Neural cell (in vitro differentiated cells): Measurements from ENCODE around the gene OR8B2. TPM values are rescaled to one million over a fixed set of nuclear protein-coding genes. Genes with fewer than 3 reads are reported as not detected.
"Not testable (repeated sequence)": the region's sequence is repeated elsewhere in the genome, so short reads cannot be mapped to it uniquely, and the experiment has no call there.

Experiments
- H2AFZ ChIP-seq: fragments of 200-600, 300-800 bp; sonication (generic), shearing (Covaris generic); 2 replicates; pipeline ENCODE4 v1.6.0; 2014; ENCODE audit warnings: low read depth, mild to moderate bottlenecking, antibody characterized with exemption, low read length, moderate library complexity
- H3F3A ChIP-seq: fragments of 200-600 bp; shearing (Covaris generic); 2 replicates; pipeline ENCODE4 v1.6.1; 2016; ENCODE audit warnings: mild to moderate bottlenecking, moderate library complexity, mixed read lengths, antibody characterized with exemption, low read length; ENCODE audit not compliant: insufficient read depth, poor library complexity, severe bottlenecking
- H3K27ac ChIP-seq: fragments of 200-600, 300-800 bp; sonication (generic), shearing (Covaris generic); 2 replicates; pipeline ENCODE4 v1.5.1; 2014; ENCODE audit warnings: mild to moderate bottlenecking, low read length, moderate library complexity
- H3K27me3 ChIP-seq: fragments of 300-800, 200-600 bp; sonication (generic), shearing (Covaris generic); 2 replicates; pipeline ENCODE4 v1.6.0; 2014; ENCODE audit warnings: mild to moderate bottlenecking, low read depth, low read length, moderate library complexity; ENCODE audit not compliant: insufficient read depth
- H3K36me3 ChIP-seq: fragments of 300-800, 200-600 bp; sonication (generic), shearing (Covaris generic); 2 replicates; pipeline ENCODE4 v1.5.1; 2014; ENCODE audit warnings: mild to moderate bottlenecking, antibody characterized with exemption, low read length, moderate library complexity; ENCODE audit not compliant: insufficient read depth
- H3K4me2 ChIP-seq: fragments of 300-800, 200-600 bp; sonication (generic), shearing (Covaris generic); 2 replicates; pipeline ENCODE4 v1.6.0; 2014; ENCODE audit warnings: mild to moderate bottlenecking, low read length
- H3K4me3 ChIP-seq: fragments of 300-800, 200-600 bp; sonication (generic), shearing (Covaris generic); 2 replicates; pipeline ENCODE4 v1.5.1; 2014; ENCODE audit warnings: mild to moderate bottlenecking, low read length, moderate library complexity
- H3K79me2 ChIP-seq: fragments of 200-600 bp; shearing (Covaris generic); replicated peaks from 2 replicates; pipeline ENCODE4 v1.6.0; 2014; ENCODE audit warnings: mild to moderate bottlenecking, low read length, moderate library complexity; ENCODE audit not compliant: insufficient read depth
- H3K9ac ChIP-seq: fragments of 300-800, 200-600 bp; sonication (generic), shearing (Covaris generic); 2 replicates; pipeline ENCODE4 v1.6.1; 2016; ENCODE audit warnings: mild to moderate bottlenecking, low read length, mixed read lengths
- H3K9me2 ChIP-seq: fragments of 200-600 bp; shearing (Covaris generic); 2 replicates; pipeline ENCODE4 v1.6.1; 2016; ENCODE audit warnings: mild to moderate bottlenecking, low read length, mixed read lengths; ENCODE audit not compliant: insufficient read depth
- H3K9me3 ChIP-seq: fragments of 200-600, 300-800 bp; sonication (generic), shearing (Covaris generic); 2 replicates; pipeline ENCODE4 v1.6.1; 2016; ENCODE audit warnings: mild to moderate bottlenecking, mixed run types, low read length, moderate library complexity, mixed read lengths
- H4K20me1 ChIP-seq: fragments of 200-600 bp; shearing (Covaris generic); 2 replicates; pipeline ENCODE4 v1.6.1; 2016; ENCODE audit warnings: mild to moderate bottlenecking, mixed run types; ENCODE audit not compliant: insufficient read depth
- EP300 ChIP-seq: fragments of 450-650 bp; conservative IDR thresholded peaks from 2 replicates; pipeline ENCODE4 v1.6.1; 2014; ENCODE audit warnings: antibody characterized with exemption, mild to moderate bottlenecking, moderate library complexity; ENCODE audit not compliant: poor library complexity, severe bottlenecking
- EZH2 ChIP-seq: fragments of 200-600, 300-800 bp; shearing (Covaris generic), sonication (generic); IDR thresholded peaks from 2 replicates; pipeline ENCODE4 v1.6.1; 2014; ENCODE audit warnings: antibody characterized with exemption, low read length, borderline replicate concordance, mild to moderate bottlenecking; ENCODE audit not compliant: insufficient read depth, poor library complexity, severe bottlenecking
- MXI1 ChIP-seq: fragments of 450-650 bp; conservative IDR thresholded peaks from 2 replicates; pipeline ENCODE4 v1.6.1; 2014; ENCODE audit warnings: antibody characterized with exemption, mild to moderate bottlenecking; ENCODE audit not compliant: poor library complexity, severe bottlenecking
- POLR2AphosphoS5 ChIP-seq: IDR thresholded peaks from 2 replicates; pipeline ENCODE4 v1.6.1; 2012
- RAD21 ChIP-seq: fragments of 450-650 bp; conservative IDR thresholded peaks from 2 replicates; pipeline ENCODE4 v1.6.1; 2014; ENCODE audit warnings: antibody characterized with exemption, mild to moderate bottlenecking, moderate library complexity
- SMC3 ChIP-seq: fragments of 450-650 bp; conservative IDR thresholded peaks from 2 replicates; pipeline ENCODE4 v1.6.1; 2014; ENCODE audit warnings: antibody characterized with exemption, mild to moderate bottlenecking, moderate library complexity; ENCODE audit not compliant: poor library complexity
- TAF1 ChIP-seq: IDR thresholded peaks from 2 replicates; pipeline ENCODE4 v1.6.1; 2012; ENCODE audit warnings: low read depth
- polyA plus RNA-seq: library from polyadenylated mRNA; depleted of rRNA; stranded (reverse); fragments of >200 nt; gene quantifications from 2 replicates; pipeline ENCODE4 v1.2.3, GENCODE V29; 2014
- TF ChIP-seq, protein P1 (sequence below): fragments of 450-650 bp; IDR thresholded peaks from 2 replicates; pipeline ENCODE4 v1.5.1; 2014; ENCODE audit warnings: antibody characterized with exemption, mild to moderate bottlenecking, moderate library complexity; ENCODE audit not compliant: poor library complexity, severe bottlenecking
- TF ChIP-seq, protein P2 (sequence below): IDR thresholded peaks from 2 replicates; pipeline ENCODE4 v1.6.1; 2012; ENCODE audit warnings: borderline replicate concordance

Gene OR8B2
- polyA plus RNA-seq, 1 donor from 2014 or later: not detected

DNA sequence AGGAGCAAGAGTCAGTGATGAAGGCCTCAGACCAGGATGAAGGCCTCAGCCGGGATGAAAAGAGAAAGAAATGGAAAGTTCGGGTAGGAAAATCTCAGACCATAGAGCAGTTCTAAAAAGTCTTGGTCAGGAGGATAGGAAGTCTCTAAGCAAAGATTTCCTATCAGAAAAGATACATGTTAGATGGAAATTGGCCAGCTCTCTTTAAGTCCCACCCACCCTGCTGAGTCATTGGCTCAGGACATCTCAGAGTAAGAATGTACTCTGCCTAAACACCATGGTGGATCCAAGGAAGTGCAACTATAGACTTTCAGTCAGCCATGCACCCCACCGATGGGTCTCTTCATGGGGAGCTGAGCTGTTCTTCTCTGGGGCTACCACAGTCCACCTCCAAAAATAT, 10.1 kb upstream of the OR8B2 start:
- no peaks in the 10 kb centered on the region for H3K27me3 ChIP-seq
- H3K4me3 ChIP-seq: no peak overlapping the region
- H3K4me2 ChIP-seq: no peak overlapping the region
- no peaks in the 10 kb centered on the region for H3K9me2 ChIP-seq
- H2AFZ ChIP-seq: no peak overlapping the region
- no peak overlapping the region for H3K9ac ChIP-seq
- H3K9me3 ChIP-seq: no peaks in the 10 kb centered on the region
- H4K20me1 ChIP-seq: no peaks in the 10 kb centered on the region
- no peaks in the 10 kb centered on the region for H3F3A ChIP-seq
- H3K79me2 ChIP-seq: no peaks in the 10 kb centered on the region
- H3K27ac ChIP-seq: no peak overlapping the region
- H3K36me3 ChIP-seq: no peaks in the 10 kb centered on the region
- TF ChIP-seq TAF1: no peak
- no peak for TF ChIP-seq SMC3
- TF ChIP-seq EP300: no peak
- TF ChIP-seq, protein P1, sequence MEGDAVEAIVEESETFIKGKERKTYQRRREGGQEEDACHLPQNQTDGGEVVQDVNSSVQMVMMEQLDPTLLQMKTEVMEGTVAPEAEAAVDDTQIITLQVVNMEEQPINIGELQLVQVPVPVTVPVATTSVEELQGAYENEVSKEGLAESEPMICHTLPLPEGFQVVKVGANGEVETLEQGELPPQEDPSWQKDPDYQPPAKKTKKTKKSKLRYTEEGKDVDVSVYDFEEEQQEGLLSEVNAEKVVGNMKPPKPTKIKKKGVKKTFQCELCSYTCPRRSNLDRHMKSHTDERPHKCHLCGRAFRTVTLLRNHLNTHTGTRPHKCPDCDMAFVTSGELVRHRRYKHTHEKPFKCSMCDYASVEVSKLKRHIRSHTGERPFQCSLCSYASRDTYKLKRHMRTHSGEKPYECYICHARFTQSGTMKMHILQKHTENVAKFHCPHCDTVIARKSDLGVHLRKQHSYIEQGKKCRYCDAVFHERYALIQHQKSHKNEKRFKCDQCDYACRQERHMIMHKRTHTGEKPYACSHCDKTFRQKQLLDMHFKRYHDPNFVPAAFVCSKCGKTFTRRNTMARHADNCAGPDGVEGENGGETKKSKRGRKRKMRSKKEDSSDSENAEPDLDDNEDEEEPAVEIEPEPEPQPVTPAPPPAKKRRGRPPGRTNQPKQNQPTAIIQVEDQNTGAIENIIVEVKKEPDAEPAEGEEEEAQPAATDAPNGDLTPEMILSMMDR: no peak
- no peak for TF ChIP-seq POLR2AphosphoS5
- TF ChIP-seq RAD21: no peak
- TF ChIP-seq EZH2: no peak

DNA sequence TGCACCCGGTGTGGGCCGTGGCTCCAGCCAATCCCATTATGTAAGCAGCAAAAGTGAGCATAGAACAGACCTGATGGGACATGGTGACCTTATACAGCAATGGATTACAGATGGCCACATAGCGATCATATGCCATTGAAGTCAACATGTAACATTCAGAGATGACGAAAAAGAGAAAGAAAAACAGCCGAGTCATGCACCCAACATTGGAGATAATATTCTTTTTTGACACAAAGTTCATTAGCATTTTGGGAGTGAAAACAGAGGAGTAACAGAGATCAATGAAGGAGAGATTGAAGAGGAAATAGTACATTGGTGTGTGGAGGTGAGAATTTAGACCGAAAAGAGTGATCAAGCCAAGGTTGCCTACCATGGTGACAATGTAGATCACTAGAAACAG, 1.4 kb downstream of the OR8B2 start:
- H3F3A ChIP-seq, H3K27me3 ChIP-seq, H3K4me2 ChIP-seq, H3K79me2 ChIP-seq, H3K9me2 ChIP-seq, H3K9me3 ChIP-seq, H3K9ac ChIP-seq, H4K20me1 ChIP-seq, H3K27ac ChIP-seq, H3K36me3 ChIP-seq, H2AFZ ChIP-seq, H3K4me3 ChIP-seq: not testable (repeated sequence)

DNA sequence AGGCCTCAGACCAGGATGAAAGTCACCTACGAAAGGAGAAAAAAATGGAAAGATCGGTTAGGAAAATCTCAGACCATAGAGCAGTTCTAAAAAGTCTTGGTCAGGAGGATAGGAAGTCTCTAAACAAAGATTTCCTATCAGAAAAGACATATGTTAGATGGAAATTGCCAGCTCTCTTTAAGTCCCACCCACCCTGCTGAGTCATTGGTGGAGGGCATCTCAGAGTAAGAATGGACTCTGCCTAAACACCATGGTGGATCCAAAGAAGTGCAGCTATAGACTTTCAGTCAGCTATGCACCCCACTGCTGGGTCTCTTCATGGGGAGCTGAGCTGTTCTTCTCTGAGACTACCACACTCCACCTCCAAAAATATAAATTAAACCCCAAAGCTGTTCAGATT, 3.7 kb downstream of the OR8B2 start:
- no peak for TF ChIP-seq TAF1
- no peak for TF ChIP-seq EZH2
- TF ChIP-seq SMC3: no peak
- TF ChIP-seq, protein P1: no peak
- TF ChIP-seq, protein P2, sequence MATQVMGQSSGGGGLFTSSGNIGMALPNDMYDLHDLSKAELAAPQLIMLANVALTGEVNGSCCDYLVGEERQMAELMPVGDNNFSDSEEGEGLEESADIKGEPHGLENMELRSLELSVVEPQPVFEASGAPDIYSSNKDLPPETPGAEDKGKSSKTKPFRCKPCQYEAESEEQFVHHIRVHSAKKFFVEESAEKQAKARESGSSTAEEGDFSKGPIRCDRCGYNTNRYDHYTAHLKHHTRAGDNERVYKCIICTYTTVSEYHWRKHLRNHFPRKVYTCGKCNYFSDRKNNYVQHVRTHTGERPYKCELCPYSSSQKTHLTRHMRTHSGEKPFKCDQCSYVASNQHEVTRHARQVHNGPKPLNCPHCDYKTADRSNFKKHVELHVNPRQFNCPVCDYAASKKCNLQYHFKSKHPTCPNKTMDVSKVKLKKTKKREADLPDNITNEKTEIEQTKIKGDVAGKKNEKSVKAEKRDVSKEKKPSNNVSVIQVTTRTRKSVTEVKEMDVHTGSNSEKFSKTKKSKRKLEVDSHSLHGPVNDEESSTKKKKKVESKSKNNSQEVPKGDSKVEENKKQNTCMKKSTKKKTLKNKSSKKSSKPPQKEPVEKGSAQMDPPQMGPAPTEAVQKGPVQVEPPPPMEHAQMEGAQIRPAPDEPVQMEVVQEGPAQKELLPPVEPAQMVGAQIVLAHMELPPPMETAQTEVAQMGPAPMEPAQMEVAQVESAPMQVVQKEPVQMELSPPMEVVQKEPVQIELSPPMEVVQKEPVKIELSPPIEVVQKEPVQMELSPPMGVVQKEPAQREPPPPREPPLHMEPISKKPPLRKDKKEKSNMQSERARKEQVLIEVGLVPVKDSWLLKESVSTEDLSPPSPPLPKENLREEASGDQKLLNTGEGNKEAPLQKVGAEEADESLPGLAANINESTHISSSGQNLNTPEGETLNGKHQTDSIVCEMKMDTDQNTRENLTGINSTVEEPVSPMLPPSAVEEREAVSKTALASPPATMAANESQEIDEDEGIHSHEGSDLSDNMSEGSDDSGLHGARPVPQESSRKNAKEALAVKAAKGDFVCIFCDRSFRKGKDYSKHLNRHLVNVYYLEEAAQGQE: no peak
- no peak for TF ChIP-seq POLR2AphosphoS5
- no peak for TF ChIP-seq MXI1
- no peak for TF ChIP-seq RAD21
- TF ChIP-seq EP300: no peak
- Histone ChIP-seq H3K79me2 (no peaks in the 10 kb centered on the region), H4K20me1 (no peaks in the 10 kb centered on the region), H3K9me3 (no peaks in the 10 kb centered on the region), H3K4me3 (no peak overlapping the region), H3K27me3 (no peaks in the 10 kb centered on the region), H3K9me2 (no peaks in the 10 kb centered on the region), H3K27ac (no peak overlapping the region), H3F3A (no peaks in the 10 kb centered on the region), H2AFZ (no peak overlapping the region), H3K36me3 (no peaks in the 10 kb centered on the region), H3K4me2 (no peak overlapping the region), H3K9ac (no peak overlapping the region)
